ENCODE measurements around the gene SPRYD3.

Gene SPRYD3

DNA sequence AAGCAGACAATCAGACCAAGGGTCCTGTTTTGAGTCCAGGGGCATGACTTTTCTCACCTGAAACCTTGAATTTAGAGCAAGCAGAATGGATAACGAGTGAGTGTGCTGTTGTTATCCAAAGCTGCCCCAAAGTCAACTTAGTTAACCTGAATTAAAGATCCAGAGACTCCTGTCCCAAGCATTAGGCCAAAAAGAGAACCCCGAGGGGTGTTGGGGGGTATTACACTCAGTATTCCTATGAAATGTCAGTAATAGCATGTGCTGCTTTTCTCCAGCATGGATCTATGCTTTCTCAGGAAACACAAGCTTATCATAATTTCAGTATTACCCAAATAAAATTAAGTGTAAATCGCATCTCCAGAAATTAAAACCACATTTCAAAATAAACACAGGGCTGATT lies 53.9 kb downstream of the SPRYD3 start:
- DNase-seq (ENCODE audit: low read depth in 2 of 2) = no peak

DNA sequence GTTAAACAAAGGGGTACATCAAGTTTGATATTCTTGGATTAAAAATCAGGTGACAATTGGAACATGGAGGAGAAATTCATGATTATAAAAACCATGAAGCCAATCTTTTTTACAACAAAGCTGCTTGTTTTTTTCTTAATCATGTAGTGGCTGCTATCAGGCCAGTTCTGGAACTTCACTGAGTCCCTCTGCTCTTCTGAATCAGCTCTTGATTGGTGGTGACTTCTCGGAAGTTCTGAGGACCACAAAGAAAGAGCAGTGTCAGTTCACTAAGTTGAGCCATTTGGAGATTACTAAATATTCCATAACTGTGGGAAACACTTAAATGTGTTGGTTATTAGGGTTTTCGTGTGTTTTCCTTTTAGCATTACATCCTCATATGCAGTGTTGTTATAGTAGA lies 64.5 kb downstream of the SPRYD3 start:
- DNase-seq (ENCODE audit: low read depth in 2 of 2) = no peak
